Testis (tissue), 2 donors: ENCODE data around the gene FARP1.

Experiments used
- CTCF ChIP-seq, 3 experiments: fragments of 450-650 bp in 2 of 3; fragments of 200-600 bp in 1 of 3; sonication (generic) in 1 of 3; IDR thresholded peaks; one replicate each; pipeline ENCODE4 v1.5.1; 2016 to 2019; ENCODE audit warnings: antibody characterized with exemption in 3 of 3, mild to moderate bottlenecking in 2 of 3, moderate library complexity in 1 of 3
- POLR2A ChIP-seq: fragments of 450-650 bp; IDR thresholded peaks from one replicate; pipeline ENCODE4 v1.6.1; 2017; ENCODE audit warnings: antibody characterized with exemption, mild to moderate bottlenecking, moderate library complexity

DNA sequence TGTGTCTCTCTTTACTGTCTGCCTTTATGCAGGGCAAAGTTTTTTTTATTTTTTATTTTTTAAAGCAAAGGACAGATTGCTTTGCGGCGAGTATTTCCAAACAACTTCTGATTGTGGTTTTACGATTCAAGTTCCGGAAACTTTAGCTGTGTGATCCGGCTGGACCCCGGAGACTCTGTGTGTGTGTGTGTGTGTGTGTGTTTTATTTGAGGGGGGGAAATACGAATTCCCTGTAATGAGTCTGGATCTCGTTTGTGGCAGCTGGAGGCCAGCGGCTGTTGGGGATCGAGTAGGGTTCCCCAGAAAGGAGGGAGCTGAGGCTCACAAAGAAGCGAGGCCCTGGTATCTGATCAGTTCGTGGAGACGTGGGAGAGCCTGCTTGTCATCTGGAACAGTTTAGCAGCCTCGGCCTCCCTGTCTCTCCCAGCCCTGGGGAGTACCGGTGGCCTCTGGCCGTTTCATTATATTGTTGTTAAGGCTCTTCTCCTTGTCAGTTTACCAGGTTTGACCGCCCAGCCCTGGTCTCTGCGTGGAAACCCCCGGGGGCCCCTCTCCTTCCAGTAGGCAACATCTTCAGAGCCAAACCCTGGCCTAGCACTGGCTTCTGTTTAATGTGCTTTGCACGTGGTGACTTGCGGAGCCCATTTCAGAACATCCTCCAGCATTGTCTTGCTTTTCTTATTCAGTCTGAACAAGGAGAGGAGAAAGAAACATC lies 1.3 kb downstream of the FARP1 start:
- TF ChIP-seq CTCF (IDR thresholded peaks at IDR 0.05) (no peak), POLR2A (no peak)
